ENCODE measurements around the gene SLC16A4.

- TF ChIP-seq CTCF (conservative IDR thresholded peaks at IDR 0.05; ENCODE audit: low read depth, low read length): no peak
- no peak for TF ChIP-seq EZH2phosphoT487 (IDR thresholded peaks at IDR 0.05; ENCODE audit: borderline replicate concordance, low read length)
Observed at GRCh38 chr1:110385369-110385768, 5.5 kb downstream of the SLC16A4 start.

Measured in PC-3 (cell line).